Activated CD4-positive, alpha-beta T cell treated with anti-CD3 and anti-CD28 coated beads, Interleukin-2, Interleukin-4, amounts not matched to agents 100 ng/mL and 50 ng/mL, durations not matched to agents 16 hours and 8 hours (primary cell): ENCODE data around the gene TMOD2.
A peak's percentile ranks its signal among the peaks of the same experiment; 100 is the strongest.

Source experiments
- DNase-seq: peaks from one replicate; pipeline ENCODE4 v3.0.0-alpha.2; 2020; ENCODE audit warnings: low spot score

The TMOD2 gene

DNA sequence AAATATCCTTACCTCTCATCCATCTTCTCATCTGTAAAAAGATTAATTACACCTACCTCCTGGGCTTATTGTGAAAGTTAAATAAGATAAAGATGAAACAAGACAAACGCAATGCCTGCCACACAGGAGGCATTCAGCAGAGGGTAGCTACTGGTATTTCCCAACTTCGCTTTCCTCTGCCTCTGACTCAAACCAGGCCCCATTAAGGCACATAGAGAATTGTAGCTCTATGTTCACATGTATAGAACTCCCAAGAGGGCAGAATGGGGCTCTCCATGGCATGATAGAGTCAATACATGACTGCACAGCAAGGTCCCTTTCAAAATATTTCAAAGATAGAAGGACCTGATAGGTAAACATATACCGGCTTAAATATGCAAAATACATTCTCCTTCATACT lies 15.3 kb upstream of the TMOD2 start:
- peak; percentile 63 for DNase-seq

DNA sequence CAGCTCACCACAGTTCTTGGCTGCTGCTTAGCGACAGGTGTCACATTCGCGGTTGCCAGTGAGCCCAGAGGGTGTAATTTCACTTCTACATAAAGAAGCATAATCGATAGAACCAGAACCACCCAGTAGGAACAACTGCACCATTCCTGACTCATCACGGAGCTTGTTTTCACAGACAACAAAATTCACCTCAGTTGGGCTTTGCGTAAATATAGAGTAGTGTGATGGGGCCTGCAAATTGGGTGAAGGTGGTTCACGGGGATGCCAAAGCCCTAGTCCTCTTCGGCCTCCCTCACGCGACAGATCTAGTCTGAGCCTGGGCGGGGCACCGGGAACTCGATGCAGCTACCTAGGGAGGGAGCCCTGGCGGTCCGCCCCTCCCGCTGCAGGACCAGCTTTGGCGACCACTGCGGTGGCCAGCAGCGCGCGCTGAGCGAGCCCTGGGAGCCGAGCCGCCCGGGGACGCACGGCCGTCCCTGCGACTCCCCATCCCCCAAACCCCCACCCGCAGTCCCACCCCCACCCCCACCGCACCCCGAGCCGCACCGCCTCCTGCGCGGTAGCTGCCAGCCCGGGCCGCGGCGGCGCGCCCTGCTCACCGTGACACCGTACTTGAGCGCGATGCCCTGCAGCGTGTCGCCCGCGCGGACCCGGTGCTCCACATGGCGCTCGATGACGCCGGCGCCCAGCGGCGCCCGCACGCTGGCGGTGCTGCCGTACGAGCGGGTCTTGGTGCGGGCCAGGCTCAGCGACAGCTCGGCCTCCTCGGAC lies 14.5 kb upstream of the TMOD2 start:
- peak; percentile 61 for DNase-seq

DNA sequence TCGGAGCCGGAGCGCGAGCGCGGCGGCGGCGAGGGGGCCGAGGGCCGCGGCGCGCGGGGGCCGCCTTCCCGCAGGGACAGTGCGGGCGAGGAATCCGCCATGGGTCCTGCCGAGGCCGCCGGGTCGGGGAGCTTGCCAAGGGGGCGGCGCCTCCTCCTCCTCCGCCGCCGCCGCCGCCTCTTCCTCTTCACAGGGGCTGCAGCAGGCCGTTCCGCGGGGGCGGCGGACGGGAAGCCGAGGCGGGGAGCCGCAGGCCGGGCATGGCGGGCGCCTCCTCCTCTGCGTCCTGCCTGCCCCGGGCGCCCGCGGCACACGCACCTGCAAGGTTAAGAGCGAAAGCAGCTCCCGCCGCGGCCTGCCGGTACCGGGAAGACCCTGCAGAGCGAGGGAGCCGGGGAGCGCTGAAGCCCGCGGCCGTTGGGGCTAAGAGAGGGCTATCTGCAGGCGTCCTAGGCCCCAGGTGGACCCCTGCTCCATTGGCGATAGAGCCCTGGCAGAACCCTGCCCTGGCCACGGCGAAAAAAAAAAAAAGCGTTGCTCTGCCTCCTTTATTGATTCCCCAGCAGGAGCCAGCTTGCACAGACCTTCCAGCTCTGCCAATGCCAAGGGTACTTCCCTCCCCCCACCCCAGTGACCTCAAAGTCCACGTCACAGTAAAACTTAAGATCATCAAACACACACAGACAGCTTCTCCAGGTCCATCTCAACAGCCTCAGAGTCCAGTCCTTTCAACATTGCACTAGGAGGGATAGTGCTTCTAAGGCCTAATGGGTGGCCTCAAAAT lies 13.7 kb upstream of the TMOD2 start, which contains the start of gene LYSMD2:
LYSMD2 (minus strand) TSS at position 134 of the 784 bp plus-strand sequence; CDS start at position 101, 33 bp downstream.
- DNase-seq, result peak; percentile 55

DNA sequence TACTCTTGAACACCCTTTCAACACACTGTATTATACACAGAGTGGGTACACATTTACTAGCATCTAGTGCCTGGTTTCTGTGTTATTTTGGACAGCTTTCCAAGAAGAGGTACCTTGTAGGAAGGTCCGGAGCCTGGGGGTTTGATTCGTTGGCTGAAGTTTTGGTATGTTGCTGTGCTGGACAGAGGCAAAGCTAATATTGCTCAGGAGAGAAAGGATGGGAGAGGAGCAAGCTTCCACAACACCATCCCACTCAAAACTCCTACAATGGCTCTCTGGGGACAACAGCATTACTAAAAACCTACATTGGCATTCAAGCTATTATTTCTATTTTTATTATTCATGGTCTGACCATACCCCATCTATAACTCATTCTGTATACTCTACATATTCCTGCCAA lies 12.8 kb upstream of the TMOD2 start:
- no peak for DNase-seq

DNA sequence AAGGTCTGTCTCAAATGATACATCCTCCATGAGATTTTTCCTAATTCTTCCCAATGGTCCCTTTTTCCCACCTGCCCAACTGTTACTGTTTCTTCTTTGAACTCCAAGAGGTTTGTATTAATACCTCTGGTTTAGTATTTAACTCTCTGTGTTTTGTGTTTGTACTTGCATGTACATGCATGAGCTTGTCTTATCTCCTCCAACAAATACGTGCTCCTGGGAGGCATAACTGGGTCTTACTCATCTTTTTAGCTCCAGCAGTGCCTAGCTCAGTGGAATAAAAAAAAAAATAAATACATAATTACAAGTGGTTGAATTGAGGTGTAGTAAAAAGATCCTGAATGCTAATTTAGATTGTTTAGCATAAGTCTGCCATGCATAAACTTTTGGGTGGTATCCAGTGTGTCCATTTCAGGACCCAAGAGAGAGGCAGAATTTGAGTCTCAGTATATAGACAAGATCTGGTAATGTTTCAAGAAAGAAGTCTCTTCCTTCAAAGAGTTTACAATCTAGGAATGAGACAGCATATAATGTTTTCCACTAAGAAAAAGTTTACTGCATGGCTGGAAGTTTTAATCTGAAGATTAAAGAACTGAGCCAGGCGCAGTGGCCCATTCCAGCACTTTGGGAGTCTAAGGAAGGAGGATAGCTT lies 12.2 kb upstream of the TMOD2 start:
- no peak for DNase-seq

DNA sequence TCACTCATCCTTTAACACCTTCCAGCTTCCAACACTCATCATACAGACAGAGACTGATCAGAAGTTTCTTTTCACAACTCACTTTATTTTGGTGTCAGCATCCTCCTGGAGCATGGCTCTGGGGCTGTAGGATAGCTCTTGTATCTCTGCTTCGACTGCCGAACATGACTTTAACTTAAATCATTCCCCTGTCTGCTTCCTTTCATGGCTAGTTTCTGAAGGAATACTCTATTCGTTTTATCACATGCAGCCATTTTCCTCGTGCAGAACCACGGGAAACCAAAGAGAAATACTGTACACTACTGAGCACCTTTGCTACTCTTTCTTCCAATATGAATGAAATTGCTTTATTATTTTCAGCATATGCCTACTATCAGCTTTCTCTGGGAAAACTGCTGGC lies 2.1 kb upstream of the TMOD2 start:
- no peak for DNase-seq

DNA sequence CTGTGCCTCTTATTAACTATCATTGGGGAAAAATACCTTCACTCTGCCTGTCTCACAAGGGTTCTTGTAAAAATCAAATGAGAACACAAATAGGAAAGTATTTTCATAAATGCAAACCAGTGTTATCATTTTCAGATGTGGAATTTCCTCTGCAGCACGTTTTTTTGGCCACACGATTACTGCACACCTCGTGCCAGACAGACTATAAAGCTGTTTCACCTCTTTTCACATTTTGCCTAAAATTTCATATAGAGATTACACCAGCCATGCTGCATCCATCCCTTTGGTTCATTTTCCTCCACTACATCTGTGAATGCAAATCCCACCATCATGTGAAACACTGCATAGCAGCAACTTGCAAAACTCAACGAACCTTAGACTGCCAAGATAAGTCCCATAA lies 1.2 kb upstream of the TMOD2 start:
- DNase-seq, result no peak

DNA sequence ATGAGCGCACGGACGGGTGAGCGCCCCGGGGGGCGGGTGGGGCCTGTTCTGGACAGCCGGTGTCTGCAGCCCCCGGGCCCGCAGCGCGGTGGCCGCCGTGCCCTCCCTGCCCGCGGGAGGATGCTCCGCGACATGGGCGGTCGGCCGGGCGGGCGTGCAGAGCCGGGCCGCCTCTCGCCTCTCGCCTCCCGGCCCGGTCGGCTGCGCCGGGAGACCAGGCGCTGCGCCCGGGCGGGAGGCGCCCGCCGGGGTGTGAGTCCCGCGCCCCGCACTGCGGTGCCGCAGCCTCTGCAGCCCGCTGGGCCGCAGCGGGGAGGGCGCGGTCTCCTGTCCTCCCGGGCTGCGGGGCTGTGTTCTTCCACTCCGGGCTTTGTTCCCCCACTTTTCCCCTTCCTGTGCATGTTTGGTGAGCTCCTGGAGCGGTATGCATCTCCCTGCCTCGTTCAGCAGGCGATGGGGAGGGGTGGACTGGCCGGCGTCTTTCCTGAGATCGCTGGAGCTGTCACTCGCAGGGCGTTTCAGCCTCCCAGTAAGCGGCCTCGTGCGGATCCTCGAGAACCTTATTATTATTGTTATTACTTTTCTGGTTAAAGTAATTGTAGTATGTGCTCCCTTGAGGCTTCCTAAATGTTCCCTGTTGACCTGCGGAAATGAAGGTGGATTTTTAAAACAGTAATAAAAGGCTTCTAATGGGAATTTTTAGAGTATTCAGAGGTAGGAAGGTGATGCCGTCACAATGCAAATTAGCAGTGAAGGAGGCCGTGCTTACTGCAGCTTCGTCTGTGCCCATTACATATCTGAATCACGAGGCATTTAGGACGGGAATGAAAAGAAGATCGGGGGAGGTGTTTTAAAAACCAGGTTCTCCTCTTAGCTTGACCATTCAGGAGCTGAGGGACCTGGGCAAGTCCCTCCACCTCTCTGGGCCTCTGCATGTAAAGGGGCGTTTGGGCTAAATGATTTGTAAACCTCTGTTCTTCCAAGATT lies 593 bp downstream of the TMOD2 start:
- no peak for DNase-seq

DNA sequence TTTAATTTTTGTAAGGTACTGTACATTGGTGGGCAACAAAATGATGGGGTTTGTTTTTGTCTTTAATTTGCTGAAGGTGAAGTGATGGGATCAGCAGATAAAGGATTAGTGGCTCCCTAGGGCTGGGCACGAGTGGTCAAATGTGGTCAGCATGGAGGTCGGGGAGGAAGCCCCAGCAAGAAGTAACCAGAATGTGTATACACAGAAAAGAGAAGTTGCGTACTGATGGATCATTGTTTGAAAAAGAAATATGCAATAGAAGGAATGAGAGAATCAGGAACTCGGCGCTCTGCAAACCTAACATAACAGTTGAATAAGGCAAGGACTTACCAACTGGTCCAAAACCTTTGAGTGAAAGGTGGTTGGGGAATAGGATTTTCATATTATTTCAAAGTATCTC lies 1.5 kb downstream of the TMOD2 start:
- DNase-seq, result no peak

DNA sequence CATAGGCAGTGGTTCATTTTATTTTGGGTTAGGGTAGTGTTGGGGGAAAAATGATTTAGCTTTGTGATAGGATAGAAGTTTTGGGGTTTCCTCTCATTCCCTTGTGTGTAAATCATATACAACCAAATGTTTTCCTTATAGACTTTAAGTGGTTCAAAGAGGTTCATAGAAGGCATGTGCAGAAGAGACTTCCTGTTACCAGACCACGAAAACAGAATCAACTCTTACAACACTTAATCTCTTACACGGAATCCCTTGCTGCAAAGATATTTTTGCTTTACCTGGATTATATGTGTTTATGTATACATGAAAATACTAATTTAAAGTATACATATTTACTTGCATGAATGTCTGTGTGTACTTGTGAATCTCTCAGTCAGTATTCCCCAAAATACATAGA lies 2.9 kb downstream of the TMOD2 start:
- DNase-seq, result no peak

DNA sequence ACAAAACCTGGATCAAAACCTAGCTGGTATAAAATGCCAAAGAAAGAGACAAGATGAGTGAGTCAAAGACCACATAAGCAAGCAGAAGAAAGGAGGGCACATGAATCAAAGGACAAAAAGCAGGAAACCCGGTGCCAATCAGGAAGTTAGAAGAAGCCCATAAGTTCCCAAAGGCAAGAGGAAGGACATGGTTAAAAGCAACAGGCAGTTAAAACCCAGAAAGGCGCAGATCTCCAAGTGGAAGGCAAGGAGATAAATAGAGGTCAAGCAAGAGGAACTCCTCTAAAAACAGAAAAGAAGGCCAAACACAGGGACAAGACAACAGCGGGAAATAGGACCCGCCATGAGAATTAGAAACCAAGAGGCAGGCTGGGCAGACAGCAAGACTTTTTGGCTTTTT lies 4.4 kb downstream of the TMOD2 start:
- DNase-seq, result no peak

DNA sequence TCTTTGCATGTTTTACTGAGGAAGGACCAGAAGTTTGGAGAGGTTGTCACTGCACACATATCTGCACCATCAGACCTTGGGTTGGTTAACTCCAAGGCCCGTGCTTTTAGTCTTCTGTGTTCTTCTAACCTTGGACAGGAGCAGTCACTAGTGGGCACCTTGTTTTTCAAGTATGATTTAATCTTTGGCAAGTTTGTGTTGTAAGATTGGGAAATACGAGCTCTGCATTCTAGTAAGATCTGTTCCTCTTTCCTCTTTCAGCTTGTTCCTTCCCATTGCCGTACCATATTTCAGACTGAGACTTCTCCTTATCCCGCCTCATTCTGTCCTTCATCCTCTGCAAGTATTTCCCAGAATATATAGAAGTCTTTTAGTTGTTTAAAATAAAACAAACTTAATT lies 5.1 kb downstream of the TMOD2 start:
- no peak for DNase-seq

DNA sequence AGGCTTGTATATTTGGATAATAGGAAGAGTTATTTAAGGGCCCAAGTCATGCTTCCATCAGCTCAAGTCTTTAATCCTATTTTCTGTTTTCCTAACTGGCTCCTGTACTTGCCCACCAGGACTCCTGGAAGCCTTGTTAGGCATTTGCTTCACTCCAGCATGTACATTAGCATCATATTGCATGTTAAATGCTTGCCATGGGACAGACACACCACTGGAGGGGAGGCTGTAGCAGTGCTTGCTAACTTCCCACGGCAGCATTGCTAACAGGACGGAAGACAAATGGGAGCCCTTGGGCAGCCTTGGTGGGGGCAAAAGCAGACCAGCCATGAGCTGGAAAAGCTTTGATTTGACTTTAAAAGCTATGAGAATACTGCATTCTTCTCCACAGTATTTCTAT lies 6.1 kb downstream of the TMOD2 start:
- no peak for DNase-seq

DNA sequence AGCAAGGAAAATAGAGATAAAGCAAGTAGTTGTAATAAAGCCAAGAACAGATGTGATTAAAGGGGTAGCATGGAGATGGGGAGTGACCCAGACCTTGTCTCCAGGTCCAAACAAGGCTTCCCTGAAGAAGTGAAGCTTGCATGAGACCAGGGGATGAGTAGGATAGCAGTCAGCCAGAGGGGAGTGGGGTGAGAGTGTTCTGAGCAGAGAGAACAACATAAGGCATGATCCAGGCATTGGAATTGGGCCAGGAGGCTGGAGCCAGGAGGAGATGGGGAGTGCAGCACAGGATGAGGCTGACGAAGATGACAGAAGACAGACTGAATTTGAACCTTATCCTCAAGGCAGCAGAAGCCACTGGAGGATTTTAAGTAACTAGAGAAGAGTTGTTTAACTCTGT lies 7.2 kb downstream of the TMOD2 start:
- no peak for DNase-seq

DNA sequence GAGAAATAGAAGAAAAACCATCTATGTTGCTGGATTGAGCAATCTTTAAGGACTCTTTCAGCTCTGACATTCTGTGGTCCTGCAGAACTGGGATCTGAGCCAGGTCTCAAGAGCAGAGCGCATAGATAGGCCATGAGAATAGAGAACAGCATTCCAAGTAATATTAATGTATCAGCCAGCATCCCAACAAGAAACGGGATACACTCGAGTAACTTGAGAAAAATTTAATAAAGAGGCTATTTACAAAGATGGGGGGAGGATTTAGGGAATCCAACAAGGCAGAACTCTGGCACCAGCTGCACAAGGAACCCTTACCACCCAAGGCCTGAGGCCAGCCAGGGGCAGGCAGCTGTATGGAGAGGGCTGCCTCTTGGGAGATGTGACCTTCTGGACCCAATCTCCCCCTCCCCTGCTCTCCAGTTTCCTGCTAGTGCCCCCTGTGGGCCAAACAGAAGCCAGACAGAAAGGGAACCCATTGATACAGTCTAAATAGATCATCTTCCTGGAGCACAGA lies 8.2 kb downstream of the TMOD2 start:
- no peak for DNase-seq

DNA sequence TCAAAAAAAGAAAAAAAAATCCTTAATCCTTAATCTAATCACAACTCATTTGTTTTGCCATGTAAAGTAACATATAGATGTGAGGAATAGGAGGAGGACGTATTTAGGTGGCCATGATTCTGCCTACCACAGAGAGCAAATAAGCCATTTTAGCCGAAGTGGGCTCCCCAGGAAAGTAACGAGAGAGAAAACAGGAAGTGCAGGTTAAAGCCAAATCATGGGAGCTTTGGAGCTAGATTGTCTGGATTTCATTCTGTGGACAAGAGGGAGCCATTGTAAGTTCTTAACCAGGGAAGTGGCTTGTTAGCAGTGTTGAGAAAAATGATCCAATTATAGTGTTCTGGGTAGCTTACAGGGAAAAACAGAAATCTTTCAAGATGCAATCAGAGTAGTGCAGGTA lies 9.4 kb downstream of the TMOD2 start:
- no peak for DNase-seq

DNA sequence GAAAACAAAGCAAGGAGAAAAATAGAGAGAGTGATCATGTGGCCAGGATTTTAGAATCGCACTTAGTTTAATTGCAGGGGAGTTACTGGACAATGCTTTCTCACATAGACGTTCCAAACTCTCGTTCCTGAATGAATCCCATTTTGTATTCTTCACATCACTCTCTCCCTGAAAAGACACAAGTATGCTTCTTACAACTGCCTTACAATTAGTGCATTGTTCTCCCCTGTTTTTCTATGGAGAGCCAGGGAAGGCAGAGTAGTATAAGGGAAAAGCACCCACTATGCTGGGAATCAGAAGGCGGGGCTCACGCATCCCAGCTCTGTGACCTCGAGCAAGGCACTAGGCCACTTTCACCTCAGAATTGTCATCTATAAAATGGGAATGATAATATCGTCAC lies 14.4 kb downstream of the TMOD2 start:
- no peak for DNase-seq

DNA sequence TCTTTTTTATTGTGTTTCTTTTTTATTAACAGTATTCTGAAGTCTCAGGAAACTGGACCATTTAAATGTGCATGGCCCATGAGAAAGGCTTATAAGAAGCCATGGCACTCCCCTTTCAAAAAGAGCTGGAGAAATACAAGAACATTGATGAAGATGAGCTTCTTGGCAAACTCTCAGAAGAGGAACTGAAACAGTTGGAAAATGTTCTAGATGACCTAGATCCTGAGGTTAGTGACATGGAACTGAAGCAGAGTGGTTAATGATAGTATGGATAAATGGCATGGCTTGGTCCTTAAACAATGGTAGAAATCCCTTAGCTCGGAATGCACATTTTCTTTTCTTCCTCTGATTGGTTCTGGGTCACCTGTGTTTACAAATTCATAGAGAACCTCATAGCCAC lies 14.9 kb downstream of the TMOD2 start:
- no peak for DNase-seq

DNA sequence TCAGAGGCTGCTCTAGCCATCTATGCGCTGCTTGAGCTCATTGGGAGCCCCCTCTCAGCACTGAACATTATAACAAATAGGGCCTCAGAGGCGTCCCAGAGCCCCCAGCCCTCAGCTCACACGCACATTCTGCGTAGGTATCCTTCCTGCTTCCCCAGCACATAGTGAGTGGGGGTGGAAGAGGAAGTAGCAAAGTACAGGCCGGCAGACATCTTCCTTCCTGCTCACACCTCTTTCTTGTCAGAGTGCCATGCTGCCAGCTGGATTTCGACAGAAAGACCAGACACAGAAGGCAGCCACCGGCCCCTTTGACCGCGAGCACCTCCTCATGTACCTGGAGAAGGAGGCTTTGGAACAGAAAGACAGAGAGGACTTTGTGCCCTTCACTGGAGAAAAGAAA lies 16.6 kb downstream of the TMOD2 start:
- no peak for DNase-seq

DNA sequence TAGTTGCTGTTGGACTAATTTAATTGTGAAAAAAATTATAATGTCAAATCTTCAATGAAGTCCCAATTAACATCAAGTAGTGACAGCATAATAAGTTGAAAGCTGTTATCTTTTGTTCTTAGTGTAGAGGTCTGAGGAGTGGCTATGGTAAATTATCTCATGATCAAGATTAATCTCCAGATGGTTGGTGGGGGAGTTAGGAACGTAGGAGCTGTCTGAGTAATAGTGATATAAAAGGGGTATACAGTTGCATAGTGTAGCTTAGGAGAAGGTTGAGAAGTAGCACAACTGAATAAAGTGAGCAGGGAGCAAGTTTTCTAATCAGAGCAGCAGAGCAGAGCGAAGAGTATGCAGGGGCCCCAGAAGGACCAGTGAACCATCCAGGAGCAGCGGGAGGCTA lies 19.5 kb downstream of the TMOD2 start:
- DNase-seq, result no peak

DNA sequence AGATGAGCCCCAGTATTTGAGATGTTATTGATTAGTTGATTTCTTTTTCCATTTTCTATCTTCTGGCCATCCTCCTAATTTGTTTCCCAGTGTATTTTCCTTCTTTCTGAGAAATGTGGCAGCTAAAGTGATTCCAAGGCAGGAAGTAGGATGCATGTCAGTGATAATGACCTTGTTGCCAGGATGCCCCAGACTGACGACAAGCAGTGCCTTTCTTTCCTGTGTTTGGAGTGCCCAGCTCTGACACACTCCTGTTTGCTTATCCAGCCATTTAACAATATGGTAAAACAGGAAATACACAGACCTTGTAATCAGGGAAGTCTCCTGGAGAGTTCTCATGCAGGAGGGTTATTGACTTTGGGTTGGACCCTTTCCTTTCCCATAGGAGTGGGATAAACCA lies 20.4 kb downstream of the TMOD2 start:
- no peak for DNase-seq

DNA sequence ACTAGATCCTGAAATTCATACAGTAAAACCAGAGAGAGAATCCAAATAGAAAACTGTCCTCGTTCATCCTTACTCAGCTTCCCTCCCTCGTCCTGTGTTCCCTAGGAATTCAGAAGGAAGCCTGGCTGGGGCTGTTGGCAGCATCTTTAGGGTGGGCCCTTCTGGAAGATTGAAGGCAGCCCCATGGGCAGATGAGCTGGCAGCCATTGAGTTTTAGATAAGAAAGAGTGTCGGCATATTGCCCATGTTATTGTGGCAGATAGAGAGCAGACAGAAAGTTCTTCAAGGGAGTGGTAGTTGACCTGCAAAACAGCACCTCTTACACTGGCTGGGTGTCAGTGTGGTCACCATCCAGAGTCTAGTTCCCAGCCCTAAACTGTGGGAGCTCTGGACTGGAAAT lies 23.5 kb downstream of the TMOD2 start:
- DNase-seq, result no peak
